ENCODE measurements around the gene PHACTR1.
A peak's percentile ranks its signal among the peaks of the same experiment; 100 is the strongest.
"Not testable (repeated sequence)": the region's sequence is repeated elsewhere in the genome, so short reads cannot be mapped to it uniquely, and the experiment has no call there.

PHACTR1 gene

DNA sequence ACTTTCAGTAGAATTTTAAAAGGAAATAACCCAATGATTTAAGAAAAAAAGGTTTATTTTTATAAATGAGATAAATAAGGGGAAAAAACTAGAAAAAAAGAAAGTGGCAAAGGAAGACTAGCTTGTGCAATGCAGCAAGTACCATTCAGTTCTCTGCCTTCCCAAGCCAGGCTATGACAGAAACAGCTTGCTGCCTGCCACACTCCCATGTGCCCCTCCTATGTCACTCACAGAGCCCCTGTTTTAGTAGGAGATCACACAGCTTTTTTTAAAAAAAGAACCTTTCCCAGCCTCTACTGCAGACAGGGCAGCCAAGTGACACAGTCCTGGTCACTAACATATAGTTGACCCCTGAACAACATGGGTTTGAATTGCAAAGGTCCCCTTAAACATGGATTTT is 598.2 kb downstream of the PHACTR1 start:
- no peak for TF ChIP-seq CTCF (conservative IDR thresholded peaks at IDR 0.05; ENCODE audit: low read depth, low read length)
- no peak overlapping the region for H3K4me3 ChIP-seq (ENCODE audit: low read length)
- DNase-seq (ENCODE audit: low read depth), result no peak

- TF ChIP-seq CTCF (conservative IDR thresholded peaks at IDR 0.05; ENCODE audit: low read depth, low read length), result no peak
- H3K4me3 ChIP-seq (ENCODE audit: low read length), result no peak overlapping the region
- no peak for DNase-seq (ENCODE audit: low read depth)
These were observed 599.3 kb downstream of the PHACTR1 start for GRCh38 chr6:13315896-13316295.

DNA sequence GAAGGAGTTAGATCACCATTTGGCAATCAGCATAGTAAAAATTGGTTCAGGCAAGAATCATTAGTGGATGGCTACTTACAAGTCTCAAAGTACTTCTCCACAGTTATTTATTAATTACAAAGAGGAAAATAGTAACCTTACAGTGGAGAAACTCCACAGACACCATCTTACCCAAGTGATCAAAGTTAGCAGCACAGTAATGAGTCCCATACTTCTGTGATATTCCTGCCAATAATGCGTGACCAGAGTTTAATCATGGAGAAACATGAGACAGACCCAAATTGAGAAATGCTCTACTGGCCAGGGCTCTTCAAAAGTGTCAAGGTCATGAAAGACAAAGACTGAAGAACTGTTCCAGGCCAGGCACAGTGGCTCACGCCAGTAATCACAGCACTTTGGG is 602.3 kb downstream of the PHACTR1 start:
- TF ChIP-seq CTCF (conservative IDR thresholded peaks at IDR 0.05; ENCODE audit: low read depth, low read length), result no peak
- DNase-seq (ENCODE audit: low read depth), result no peak
- no peak overlapping the region for H3K4me3 ChIP-seq (ENCODE audit: low read length)

DNA sequence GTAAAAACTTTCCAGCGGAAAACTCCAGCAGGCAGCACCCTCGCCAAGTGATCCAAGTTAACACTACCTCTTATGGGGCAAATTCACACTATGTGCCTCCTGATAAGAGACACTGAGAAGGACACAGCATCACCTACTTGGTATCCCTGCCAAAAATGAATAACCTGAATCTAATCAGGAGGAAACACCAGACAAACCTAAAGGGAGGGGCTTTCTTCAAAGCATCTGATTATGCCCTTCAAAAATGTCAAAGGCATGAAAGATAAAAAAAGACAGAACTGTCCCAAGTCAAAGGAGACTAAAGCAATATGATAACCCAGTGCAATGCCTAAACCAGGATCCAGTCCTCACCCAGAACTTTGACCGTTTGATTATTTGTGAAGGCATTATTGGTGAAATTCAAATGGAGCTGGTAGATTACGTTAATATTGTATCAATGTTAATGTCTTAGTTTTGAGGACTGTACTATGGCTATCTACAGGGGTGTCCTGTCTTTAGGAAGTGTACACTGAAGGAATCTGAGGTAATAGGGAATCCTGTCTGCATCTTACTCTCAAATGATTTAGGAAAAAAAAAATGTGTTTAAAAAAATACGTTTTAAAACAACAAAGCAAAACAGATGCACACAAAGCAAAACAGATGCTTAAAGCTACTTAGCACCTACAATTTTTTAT is 603.5 kb downstream of the PHACTR1 start:
- no peak for DNase-seq (ENCODE audit: low read depth)
- TF ChIP-seq CTCF (conservative IDR thresholded peaks at IDR 0.05; ENCODE audit: low read depth, low read length), result no peak
- no peak overlapping the region for H3K4me3 ChIP-seq (ENCODE audit: low read length)

DNA sequence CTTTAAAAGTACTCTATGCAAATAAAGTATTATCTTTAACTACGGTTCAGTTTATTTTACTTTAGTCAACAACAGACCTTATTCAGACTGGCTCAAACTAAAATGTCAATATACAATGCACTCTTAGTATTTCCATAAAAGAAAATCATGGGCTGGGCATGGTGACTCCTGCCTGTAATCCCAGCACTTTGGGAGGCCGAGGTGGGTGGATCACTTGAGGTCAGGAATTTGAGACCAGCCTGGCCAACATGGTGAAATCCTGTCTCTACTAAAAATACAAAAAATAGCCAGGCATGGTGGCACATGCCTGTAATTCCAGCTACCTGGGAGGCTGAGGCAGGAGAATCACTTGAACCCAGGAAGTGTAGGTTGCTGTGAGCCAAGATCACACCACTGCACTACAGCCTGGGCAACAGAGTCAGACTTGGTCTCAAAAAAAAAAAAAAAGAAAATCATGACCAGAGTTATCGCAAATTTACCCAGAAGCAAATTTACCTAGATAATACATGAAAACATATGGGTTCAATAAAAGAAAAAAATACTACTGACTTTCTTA is 609.5 kb downstream of the PHACTR1 start:
- DNase-seq (ENCODE audit: low read depth); H3K4me3 ChIP-seq (ENCODE audit: low read length): not testable (repeated sequence)

GRCh38 chr6:13327691-13328075 is 611.1 kb downstream of the PHACTR1 start:
- no peak for TF ChIP-seq CTCF (conservative IDR thresholded peaks at IDR 0.05; ENCODE audit: low read depth, low read length)
- peak overlapping the region; percentile 93 for H3K4me3 ChIP-seq (ENCODE audit: low read length)
- no peak for DNase-seq (ENCODE audit: low read depth)

- peak; percentile 60 for DNase-seq (ENCODE audit: low read depth)
- peak within 1 kb of the TSS; percentile 93 for H3K4me3 ChIP-seq (ENCODE audit: low read length)
- peak; percentile 16 for TF ChIP-seq CTCF (conservative IDR thresholded peaks at IDR 0.05; ENCODE audit: low read depth, low read length)
These were observed 611.7 kb downstream of the PHACTR1 start, which contains the start of gene TBC1D7 for GRCh38 chr6:13328076-13328874. Gene TBC1D7 (minus strand): TSS chr6:13328537. CDS start chr6:13326898, 1,639 bp downstream.
